ENCODE results near the gene RTN1. TPM values are rescaled to one million over a fixed set of nuclear protein-coding genes. Genes with fewer than 3 reads are reported as not detected.

RTN1 gene
- total and polyA plus RNA-seq, 8 donors = 0.61 to 10.6 (median 2.4) TPM; not detected in 2

DNA sequence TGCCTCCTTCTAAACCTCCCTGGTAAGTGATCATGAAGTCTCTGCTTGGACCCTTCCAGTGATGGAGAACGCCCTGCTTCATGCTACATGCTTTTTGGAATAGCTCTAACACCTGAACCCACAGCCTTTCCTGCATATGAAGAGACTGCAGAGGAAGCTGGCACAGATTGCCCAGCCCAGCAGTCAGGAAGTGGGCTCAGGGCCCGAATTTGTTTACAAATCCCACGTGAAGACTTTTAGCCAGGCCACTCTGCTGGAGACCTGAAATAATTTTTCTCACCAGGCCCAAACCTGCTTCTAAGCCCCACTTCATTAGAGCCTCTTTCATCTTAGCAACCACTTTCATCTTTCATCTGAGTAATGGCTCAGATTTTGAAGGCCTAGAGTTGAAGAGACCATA is 22.9 kb downstream of the RTN1 start:
- no peak for DNase-seq
- no peaks in the 10 kb centered on the region for H3K27me3 ChIP-seq
- no peaks in the 10 kb centered on the region for H3K9me3 ChIP-seq
- peaks cover 0 to 15% (median 5%) of the 10 kb centered on the region in 4 donors for H3K4me1 ChIP-seq
- no peak overlapping the region for H3K27ac ChIP-seq
- intact Hi-C loops (cut with DNase I; ENCODE audit: low total_unique reads) = no loop called here
- H3K36me3 ChIP-seq = no peaks in the 10 kb centered on the region
- TF ChIP-seq EP300 (IDR thresholded peaks at IDR 0.05) = no peak
- no peak for TF ChIP-seq POLR2A (IDR thresholded peaks at IDR 0.05)
- TF ChIP-seq POLR2AphosphoS5 (IDR thresholded peaks at IDR 0.05) = no peak
- TF ChIP-seq, protein P1, sequence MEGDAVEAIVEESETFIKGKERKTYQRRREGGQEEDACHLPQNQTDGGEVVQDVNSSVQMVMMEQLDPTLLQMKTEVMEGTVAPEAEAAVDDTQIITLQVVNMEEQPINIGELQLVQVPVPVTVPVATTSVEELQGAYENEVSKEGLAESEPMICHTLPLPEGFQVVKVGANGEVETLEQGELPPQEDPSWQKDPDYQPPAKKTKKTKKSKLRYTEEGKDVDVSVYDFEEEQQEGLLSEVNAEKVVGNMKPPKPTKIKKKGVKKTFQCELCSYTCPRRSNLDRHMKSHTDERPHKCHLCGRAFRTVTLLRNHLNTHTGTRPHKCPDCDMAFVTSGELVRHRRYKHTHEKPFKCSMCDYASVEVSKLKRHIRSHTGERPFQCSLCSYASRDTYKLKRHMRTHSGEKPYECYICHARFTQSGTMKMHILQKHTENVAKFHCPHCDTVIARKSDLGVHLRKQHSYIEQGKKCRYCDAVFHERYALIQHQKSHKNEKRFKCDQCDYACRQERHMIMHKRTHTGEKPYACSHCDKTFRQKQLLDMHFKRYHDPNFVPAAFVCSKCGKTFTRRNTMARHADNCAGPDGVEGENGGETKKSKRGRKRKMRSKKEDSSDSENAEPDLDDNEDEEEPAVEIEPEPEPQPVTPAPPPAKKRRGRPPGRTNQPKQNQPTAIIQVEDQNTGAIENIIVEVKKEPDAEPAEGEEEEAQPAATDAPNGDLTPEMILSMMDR (IDR thresholded peaks at IDR 0.05) = no peak
- WGBS, 5 donors = 7 to 38% (median 17%) methylated on average over 3 of the region's 3 CpGs
- H3K4me3 ChIP-seq = no peak overlapping the region

DNA sequence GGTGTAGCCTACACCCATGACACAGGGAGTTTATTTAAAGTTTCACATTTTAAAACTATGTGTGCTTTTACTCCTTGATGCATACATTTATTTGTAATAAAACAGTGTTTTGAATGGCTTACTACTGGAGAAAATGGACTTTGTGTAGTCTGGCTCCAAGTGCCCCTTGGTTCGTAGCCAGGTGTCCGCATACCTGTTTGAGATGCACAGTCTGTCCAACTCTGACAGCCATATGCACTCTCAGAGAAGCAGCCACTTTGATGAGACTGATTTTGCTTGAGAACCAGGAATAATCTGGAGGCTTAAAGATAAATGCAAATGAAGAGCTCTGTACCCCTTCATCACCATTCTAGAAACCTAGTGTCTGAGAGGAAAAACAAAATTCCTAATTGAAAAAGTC is 24.0 kb downstream of the RTN1 start:
- H3K27me3 ChIP-seq = no peaks in the 10 kb centered on the region
- no peak overlapping the region for H3K27ac ChIP-seq
- intact Hi-C loops (cut with DNase I; ENCODE audit: low total_unique reads) = no loop called here
- TF ChIP-seq, protein P1 (IDR thresholded peaks at IDR 0.05) = no peak
- no peak for TF ChIP-seq POLR2A (IDR thresholded peaks at IDR 0.05)
- no peak for TF ChIP-seq EP300 (IDR thresholded peaks at IDR 0.05)
- TF ChIP-seq POLR2AphosphoS5 (IDR thresholded peaks at IDR 0.05) = no peak
- no peaks in the 10 kb centered on the region for H3K9me3 ChIP-seq
- WGBS, 5 donors = 88 to 96% (median 91%) methylated on average over 2 of the region's 2 CpGs
- H3K4me3 ChIP-seq = no peak overlapping the region
- H3K4me1 ChIP-seq = peaks cover 0 to 15% (median 5%) of the 10 kb centered on the region in 4 donors
- no peaks in the 10 kb centered on the region for H3K36me3 ChIP-seq
- no peak for DNase-seq

DNA sequence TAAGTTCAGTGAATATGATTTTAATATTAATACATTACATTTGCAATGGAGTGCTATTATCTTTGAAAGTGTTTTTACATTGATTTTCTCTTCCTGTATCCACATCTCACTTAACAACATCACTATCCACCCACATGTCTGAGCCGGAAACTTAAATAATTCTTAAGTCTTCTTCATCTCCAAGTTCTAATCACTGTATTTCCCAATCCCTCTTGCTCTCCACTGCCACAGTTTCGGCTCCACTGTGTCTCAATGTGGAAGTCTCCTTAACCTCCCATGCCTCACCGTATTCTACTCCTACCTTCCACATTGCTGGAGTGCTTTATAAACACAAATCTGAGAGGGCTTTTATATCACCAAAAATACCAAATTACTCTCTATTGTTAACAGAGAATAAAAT is 25.3 kb downstream of the RTN1 start:
- H3K36me3 ChIP-seq = no peaks in the 10 kb centered on the region
- H3K9me3 ChIP-seq = no peaks in the 10 kb centered on the region
- WGBS, 5 donors = 58 to 90% (median 77%) methylated on average over 3 of the region's 3 CpGs
- no peak for TF ChIP-seq POLR2AphosphoS5 (IDR thresholded peaks at IDR 0.05)
- TF ChIP-seq POLR2A (IDR thresholded peaks at IDR 0.05) = no peak
- TF ChIP-seq, protein P1 (IDR thresholded peaks at IDR 0.05) = no peak
- no peak for TF ChIP-seq EP300 (IDR thresholded peaks at IDR 0.05)
- peaks cover 0 to 15% (median 5%) of the 10 kb centered on the region in 4 donors for H3K4me1 ChIP-seq
- intact Hi-C loops (cut with DNase I; ENCODE audit: low total_unique reads) = no loop called here
- no peak overlapping the region for H3K4me3 ChIP-seq
- no peaks in the 10 kb centered on the region for H3K27me3 ChIP-seq
- DNase-seq = no peak
- H3K27ac ChIP-seq = no peak overlapping the region

DNA sequence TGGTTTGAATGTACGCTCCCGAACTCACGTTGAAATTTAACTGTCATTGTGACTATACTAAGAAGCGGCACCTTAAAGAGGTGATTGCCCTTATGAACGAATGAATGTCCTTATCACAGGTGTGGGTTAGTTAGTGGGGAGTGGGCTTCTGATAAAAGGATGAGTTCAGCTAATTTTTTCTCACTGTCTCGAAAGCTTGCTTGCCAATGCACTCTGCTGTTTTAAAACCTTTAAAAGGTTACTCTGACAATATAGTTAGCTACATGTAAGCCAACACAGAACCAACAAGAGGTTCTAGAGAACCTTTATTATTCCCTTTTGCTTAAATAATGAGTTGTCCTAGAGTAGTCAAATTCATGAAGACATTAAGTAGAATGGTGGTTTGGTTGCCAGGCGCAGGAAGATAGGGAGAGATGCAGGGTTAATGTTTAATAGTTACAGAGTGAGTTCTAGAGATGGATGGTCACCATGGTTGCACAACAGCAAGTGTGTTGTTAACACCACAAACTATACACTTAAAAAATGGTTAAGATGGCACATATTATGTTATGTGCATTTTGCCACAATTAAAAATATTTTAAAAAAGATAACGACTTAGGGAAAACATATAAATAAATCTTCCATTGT is 26.3 kb downstream of the RTN1 start:
- DNase-seq = peak in 1 of 2 donors; percentile 51
- H3K9me3 ChIP-seq = no peaks in the 10 kb centered on the region
- H3K36me3 ChIP-seq = no peaks in the 10 kb centered on the region
- H3K27me3 ChIP-seq = no peaks in the 10 kb centered on the region
- H3K4me3 ChIP-seq = no peak overlapping the region
- 72 to 85% (median 77%) methylated on average over 8 of the region's 8 CpGs for WGBS, 5 donors
- no peak overlapping the region for H3K27ac ChIP-seq
- intact Hi-C loops (cut with DNase I; ENCODE audit: low total_unique reads) = no loop called here
- H3K4me1 ChIP-seq = peaks cover 0 to 13% (median 5%) of the 10 kb centered on the region in 4 donors
- TF ChIP-seq POLR2AphosphoS5 (IDR thresholded peaks at IDR 0.05) (no peak), EP300 (IDR thresholded peaks at IDR 0.05) (no peak), POLR2A (IDR thresholded peaks at IDR 0.05) (no peak)
- TF ChIP-seq, protein P1 (IDR thresholded peaks at IDR 0.05) = no peak
